C4-2B (cell line): ENCODE measurements around the gene ATP6V0A4.

ENCODE experiments used
- CTCF ChIP-seq: fragments of 450-650 bp; conservative IDR thresholded peaks from 2 replicates; pipeline ENCODE4 v1.5.1; 2017; ENCODE audit warnings: mild to moderate bottlenecking
- ZFX ChIP-seq: fragments of 450-650 bp; IDR thresholded peaks from 2 replicates; pipeline ENCODE4 v1.6.1; 2017

- no peak for TF ChIP-seq CTCF
- 0 out of 2 replicates have a peak, but pooled peaks have one; percentile 9 for TF ChIP-seq ZFX
These were observed 56.6 kb downstream of the ATP6V0A4 start for GRCh38 chr7:138741453-138741735.
